Liver (tissue), 9 donors: ENCODE data around the gene HOXC10. TPM values are rescaled to one million over a fixed set of nuclear protein-coding genes. Genes with fewer than 3 reads are reported as not detected.

Source experiments
- DNase-seq: peaks from one replicate; pipeline ENCODE4 v3.0.0-alpha.2; 2017; ENCODE audit warnings: low spot score
- H3K27ac ChIP-seq, 2 donors: one replicate each; pipeline ENCODE4 v1.7.0; 2013; ENCODE audit warnings: inconsistent platforms in 2 of 2, low read length in 2 of 2, control low read depth in 1 of 2, low read depth in 1 of 2, mild to moderate bottlenecking in 1 of 2
- H3K27me3 ChIP-seq, 4 donors: one replicate each; pipeline versions ENCODE4 v1.6.1 to v1.7.0; 2013; ENCODE audit warnings: low read length in 3 of 4, inconsistent platforms in 1 of 4, mild to moderate bottlenecking in 1 of 4, moderate library complexity in 1 of 4; ENCODE audit not compliant: control insufficient read depth in 4 of 4, insufficient read depth in 4 of 4
- H3K36me3 ChIP-seq, 4 donors: one replicate each; pipeline versions ENCODE4 v1.6.1 to v1.7.0; 2013; ENCODE audit warnings: low read length in 3 of 4, mild to moderate bottlenecking in 3 of 4, low read depth in 1 of 4, moderate library complexity in 1 of 4; ENCODE audit not compliant: control insufficient read depth in 4 of 4, insufficient read depth in 3 of 4
- H3K4me1 ChIP-seq, 4 donors: one replicate each; pipeline versions ENCODE4 v1.6.1 to v1.7.0; 2013; ENCODE audit warnings: low read length in 3 of 4, mild to moderate bottlenecking in 3 of 4, moderate library complexity in 1 of 4; ENCODE audit not compliant: control insufficient read depth in 4 of 4, insufficient read depth in 4 of 4
- H3K4me3 ChIP-seq, 3 donors: one replicate each; pipeline versions ENCODE4 v1.6.1 to v1.7.0; 2013; ENCODE audit warnings: low read length in 3 of 3, control low read depth in 1 of 3, low read depth in 1 of 3, mild to moderate bottlenecking in 1 of 3
- H3K9ac ChIP-seq, 2 donors: one replicate each; pipeline ENCODE4 v1.7.0; 2013; ENCODE audit warnings: low read length in 2 of 2, mild to moderate bottlenecking in 2 of 2, moderate library complexity in 2 of 2, control low read depth in 1 of 2, low read depth in 1 of 2
- H3K9me3 ChIP-seq, 4 donors: one replicate each; pipeline versions ENCODE4 v1.6.1 to v1.7.0; 2013; ENCODE audit warnings: low read length in 3 of 4; ENCODE audit not compliant: control insufficient read depth in 4 of 4
- EGR1 ChIP-seq, 2 donors: IDR thresholded peaks; 2 replicates each; pipeline ENCODE4 v1.6.1; 2016 to 2018; ENCODE audit warnings: antibody characterized with exemption in 2 of 2, low read depth in 2 of 2
- FOXA2 ChIP-seq: IDR thresholded peaks from 2 replicates; pipeline ENCODE4 v1.6.1; 2016; ENCODE audit warnings: antibody characterized with exemption
- GABPA ChIP-seq, 2 donors: IDR thresholded peaks in 1 of 2; conservative IDR thresholded peaks in 1 of 2; 2 replicates each; pipeline ENCODE4 v1.6.1; 2016; ENCODE audit warnings: antibody characterized with exemption in 2 of 2, mild to moderate bottlenecking in 1 of 2, moderate library complexity in 1 of 2
- HNF4G ChIP-seq: IDR thresholded peaks from 2 replicates; pipeline ENCODE4 v1.6.1; 2016; ENCODE audit warnings: antibody characterized with exemption
- JUND ChIP-seq, 2 donors: IDR thresholded peaks; 2 replicates each; pipeline ENCODE4 v1.6.1; 2016; ENCODE audit warnings: antibody characterized with exemption in 2 of 2
- MAX ChIP-seq: IDR thresholded peaks from 2 replicates; pipeline ENCODE4 v1.6.1; 2016; ENCODE audit warnings: antibody characterized with exemption
- NR2F2 ChIP-seq: IDR thresholded peaks from 2 replicates; pipeline ENCODE4 v1.6.1; 2016; ENCODE audit warnings: antibody characterized with exemption
- ZBTB33 ChIP-seq: IDR thresholded peaks from 2 replicates; pipeline ENCODE4 v1.6.1; 2016; ENCODE audit warnings: antibody characterized with exemption
- WGBS: extraction: QIAGEN DNeasy Blood & Tissue Kit; methylation state at CpG from one replicate; pipeline ENCODE4 v1.1.7; 2013; 5-methylcytosine and 5-hydroxymethylcytosine counted together
- polyA plus RNA-seq, 2 donors: library from polyadenylated mRNA; stranded (reverse) in 1 of 2; unstranded in 1 of 2; fragments of 200-250 nt in 1 of 2; fragments of >200 nt in 1 of 2; fragmentation: Nextera tagmentation in 1 of 2; extraction: Ambion mirVana in 1 of 2; gene quantifications; one replicate each; pipeline versions ENCODE4 v1.2.1 to v1.2.3, GENCODE V29; 2013 to 2015
- total RNA-seq, 2 donors: library from RNA; depleted of rRNA; stranded (reverse); fragments of >200 nt; gene quantifications; one replicate each; pipeline ENCODE4 v1.2.3, GENCODE V29; 2014
- TF ChIP-seq, protein P1 (sequence below): IDR thresholded peaks from 2 replicates; pipeline ENCODE4 v1.6.1; 2016; ENCODE audit warnings: antibody characterized with exemption
- TF ChIP-seq, protein P2 (sequence below): IDR thresholded peaks from 2 replicates; pipeline ENCODE4 v1.6.1; 2016; ENCODE audit warnings: antibody characterized with exemption, mild to moderate bottlenecking
- donor health status: healthy.
- donor health status: healthy.
- donor health status: healthy.
- donor health status: healthy.
- donor health status: healthy.

The HOXC10 gene
- total and polyA plus RNA-seq, 4 donors = not detected

GRCh38 chr12:53951577-53952334 lies 33.2 kb upstream of the HOXC10 start:
- DNase-seq = no peak
- Histone ChIP-seq H3K9ac (no peak overlapping the region), H3K27ac (no peak overlapping the region), H3K27me3 (peaks cover 9 to 38% (median 25%) of the 10 kb centered on the region in 4 donors), H3K9me3 (peaks cover 0 to 4% (median 0%) of the 10 kb centered on the region in 4 donors), H3K4me1 (peaks cover 0 to 2% (median 0%) of the 10 kb centered on the region in 4 donors), H3K4me3 (no peak overlapping the region), H3K36me3 (no peaks in the 10 kb centered on the region)
- no peak for TF ChIP-seq HNF4G
- TF ChIP-seq EGR1 (IDR thresholded peaks at IDR 0.05; ENCODE audit: low read depth in 2 of 2) = no peak
- TF ChIP-seq, protein P1, sequence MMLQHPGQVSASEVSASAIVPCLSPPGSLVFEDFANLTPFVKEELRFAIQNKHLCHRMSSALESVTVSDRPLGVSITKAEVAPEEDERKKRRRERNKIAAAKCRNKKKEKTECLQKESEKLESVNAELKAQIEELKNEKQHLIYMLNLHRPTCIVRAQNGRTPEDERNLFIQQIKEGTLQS = no peak
- no peak for TF ChIP-seq GABPA (IDR thresholded peaks at IDR 0.05 in 1 of 2, conservative IDR thresholded peaks at IDR 0.05 in 1 of 2)
- WGBS = 6% methylated on average over 47 of the region's 47 CpGs

- WGBS = 8% methylated on average over 13 of the region's 13 CpGs
- Histone ChIP-seq H3K27ac (no peak overlapping the region), H3K27me3 (peaks cover 9 to 40% (median 25%) of the 10 kb centered on the region in 4 donors), H3K9ac (no peak overlapping the region), H3K36me3 (no peaks in the 10 kb centered on the region), H3K9me3 (peaks cover 0 to 4% (median 0%) of the 10 kb centered on the region in 4 donors), H3K4me1 (peaks cover 0 to 2% (median 0%) of the 10 kb centered on the region in 4 donors), H3K4me3 (no peak overlapping the region)
- TF ChIP-seq, protein P2, sequence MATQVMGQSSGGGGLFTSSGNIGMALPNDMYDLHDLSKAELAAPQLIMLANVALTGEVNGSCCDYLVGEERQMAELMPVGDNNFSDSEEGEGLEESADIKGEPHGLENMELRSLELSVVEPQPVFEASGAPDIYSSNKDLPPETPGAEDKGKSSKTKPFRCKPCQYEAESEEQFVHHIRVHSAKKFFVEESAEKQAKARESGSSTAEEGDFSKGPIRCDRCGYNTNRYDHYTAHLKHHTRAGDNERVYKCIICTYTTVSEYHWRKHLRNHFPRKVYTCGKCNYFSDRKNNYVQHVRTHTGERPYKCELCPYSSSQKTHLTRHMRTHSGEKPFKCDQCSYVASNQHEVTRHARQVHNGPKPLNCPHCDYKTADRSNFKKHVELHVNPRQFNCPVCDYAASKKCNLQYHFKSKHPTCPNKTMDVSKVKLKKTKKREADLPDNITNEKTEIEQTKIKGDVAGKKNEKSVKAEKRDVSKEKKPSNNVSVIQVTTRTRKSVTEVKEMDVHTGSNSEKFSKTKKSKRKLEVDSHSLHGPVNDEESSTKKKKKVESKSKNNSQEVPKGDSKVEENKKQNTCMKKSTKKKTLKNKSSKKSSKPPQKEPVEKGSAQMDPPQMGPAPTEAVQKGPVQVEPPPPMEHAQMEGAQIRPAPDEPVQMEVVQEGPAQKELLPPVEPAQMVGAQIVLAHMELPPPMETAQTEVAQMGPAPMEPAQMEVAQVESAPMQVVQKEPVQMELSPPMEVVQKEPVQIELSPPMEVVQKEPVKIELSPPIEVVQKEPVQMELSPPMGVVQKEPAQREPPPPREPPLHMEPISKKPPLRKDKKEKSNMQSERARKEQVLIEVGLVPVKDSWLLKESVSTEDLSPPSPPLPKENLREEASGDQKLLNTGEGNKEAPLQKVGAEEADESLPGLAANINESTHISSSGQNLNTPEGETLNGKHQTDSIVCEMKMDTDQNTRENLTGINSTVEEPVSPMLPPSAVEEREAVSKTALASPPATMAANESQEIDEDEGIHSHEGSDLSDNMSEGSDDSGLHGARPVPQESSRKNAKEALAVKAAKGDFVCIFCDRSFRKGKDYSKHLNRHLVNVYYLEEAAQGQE = no peak
- TF ChIP-seq HNF4G = no peak
- no peak for TF ChIP-seq FOXA2
- TF ChIP-seq ZBTB33 = no peak
- TF ChIP-seq JUND (IDR thresholded peaks at IDR 0.05) = no peak
- no peak for TF ChIP-seq NR2F2
- no peak for TF ChIP-seq MAX
- no peak for DNase-seq
Observed at GRCh38 chr12:53952335-53952694, 32.6 kb upstream of the HOXC10 start.
